Gastrocnemius medialis (tissue), 4 donors: Measurements from ENCODE around the gene WDR35.
"Not testable (repeated sequence)": the region's sequence is repeated elsewhere in the genome, so short reads cannot be mapped to it uniquely, and the experiment has no call there.

Experiments used
- CTCF ChIP-seq, 5 experiments: fragments of 450-650 bp in 3 of 5; fragments of 200-600 bp in 2 of 5; sonication (generic) in 2 of 5; IDR thresholded peaks in 4 of 5; conservative IDR thresholded peaks in 1 of 5; 1 replicate in 4 of 5; 2 replicates in 1 of 5; pipeline ENCODE4 v1.5.1; 2016 to 2019; ENCODE audit warnings: antibody characterized with exemption in 5 of 5, mild to moderate bottlenecking in 3 of 5, moderate library complexity in 3 of 5
- POLR2A ChIP-seq, 2 donors: fragments of 450-650 bp; IDR thresholded peaks; one replicate each; pipeline ENCODE4 v1.6.1; 2017; ENCODE audit warnings: antibody characterized with exemption in 2 of 2, mild to moderate bottlenecking in 2 of 2, moderate library complexity in 2 of 2

GRCh38 chr2:19924526-19924925, 65.4 kb downstream of the WDR35 start:
- TF ChIP-seq POLR2A (IDR thresholded peaks at IDR 0.05); CTCF (IDR thresholded peaks at IDR 0.05 in 4 of 5, conservative IDR thresholded peaks at IDR 0.05 in 1 of 5): not testable (repeated sequence)
